HG03460 (cell line): Measurements from ENCODE around the gene C1orf94.
"Not testable (repeated sequence)": the region's sequence is repeated elsewhere in the genome, so short reads cannot be mapped to it uniquely, and the experiment has no call there.

Source experiments
- ATAC-seq: cut with Tn5 transposase; IDR thresholded peaks from one replicate; pipeline ENCODE4 v1.9.1; 2021; ENCODE audit not compliant: unreplicated experiment

The C1orf94 gene

GRCh38 chr1:34163792-34164731, 12.6 kb upstream of the C1orf94 start:
- no peak for ATAC-seq

DNA sequence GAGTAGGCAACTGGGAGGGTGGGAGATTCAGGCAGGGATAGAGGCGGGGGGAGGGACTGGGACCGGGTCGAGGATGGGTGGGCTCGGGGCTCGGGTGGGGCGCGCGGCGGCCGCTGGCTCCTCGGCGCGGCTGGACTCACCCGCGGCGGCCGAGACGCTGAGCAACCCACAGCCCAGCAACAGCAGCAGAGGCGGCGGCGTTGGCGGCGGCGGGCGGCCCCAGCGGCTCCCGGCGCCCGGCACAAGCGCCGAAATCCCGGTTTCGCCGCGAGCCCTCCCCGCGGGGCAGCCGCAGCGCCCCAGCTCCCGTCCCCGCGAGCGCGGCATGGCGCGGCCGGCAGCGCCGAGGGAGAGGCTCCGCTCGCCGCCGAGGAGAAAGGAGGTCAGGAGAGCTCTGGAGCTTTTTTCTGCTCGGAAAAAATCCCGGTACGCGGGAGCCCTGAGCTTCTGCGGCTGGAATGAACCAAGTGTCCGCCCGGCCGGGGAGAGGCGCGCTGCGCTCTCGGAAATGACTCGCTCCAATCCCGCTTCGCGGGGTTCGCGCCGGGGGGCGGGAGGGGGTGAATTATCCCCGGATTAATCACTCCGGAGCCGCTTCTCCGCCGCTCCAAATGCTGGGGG, 11.8 kb upstream of the C1orf94 start, which contains the start of gene CSMD2:
Gene CSMD2, minus strand, starts transcription at position 460 of the 621 bp plus-strand sequence. Its CDS starts 133 bp downstream, at position 327.
- ATAC-seq = no peak

GRCh38 chr1:34165422-34165921, 11.2 kb upstream of the C1orf94 start:
- ATAC-seq = no peak

- no peak for ATAC-seq
These were observed 10.5 kb upstream of the C1orf94 start for GRCh38 chr1:34166191-34166624.

GRCh38 chr1:34166625-34167361, 9.9 kb upstream of the C1orf94 start:
- no peak for ATAC-seq

GRCh38 chr1:34167389-34167788, 9.3 kb upstream of the C1orf94 start:
- ATAC-seq = no peak

- ATAC-seq = no peak
These were observed 963 bp upstream of the C1orf94 start for GRCh38 chr1:34175744-34176143.

- no peak for ATAC-seq
These were observed 1.4 kb downstream of the C1orf94 start for GRCh38 chr1:34178072-34178471.

DNA sequence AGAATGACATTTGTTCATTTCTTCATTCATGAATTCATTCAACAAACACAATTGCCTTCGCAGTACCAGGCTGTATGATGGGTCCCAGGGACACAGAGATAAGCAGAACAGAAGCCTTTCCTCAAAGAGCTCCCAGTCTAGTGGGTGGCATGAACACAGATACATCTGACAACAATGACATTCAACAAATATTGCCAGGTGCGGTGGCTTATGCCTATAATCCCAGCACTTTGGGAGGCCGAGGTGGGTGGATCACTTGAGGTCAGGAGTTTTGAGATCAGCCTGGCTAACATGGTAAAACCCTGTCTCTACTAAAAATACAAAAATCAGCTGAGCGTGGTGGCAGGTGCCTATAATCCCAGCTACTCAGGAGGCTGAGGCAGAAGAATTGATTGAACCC, 6.7 kb downstream of the C1orf94 start:
- ATAC-seq = not testable (repeated sequence)

DNA sequence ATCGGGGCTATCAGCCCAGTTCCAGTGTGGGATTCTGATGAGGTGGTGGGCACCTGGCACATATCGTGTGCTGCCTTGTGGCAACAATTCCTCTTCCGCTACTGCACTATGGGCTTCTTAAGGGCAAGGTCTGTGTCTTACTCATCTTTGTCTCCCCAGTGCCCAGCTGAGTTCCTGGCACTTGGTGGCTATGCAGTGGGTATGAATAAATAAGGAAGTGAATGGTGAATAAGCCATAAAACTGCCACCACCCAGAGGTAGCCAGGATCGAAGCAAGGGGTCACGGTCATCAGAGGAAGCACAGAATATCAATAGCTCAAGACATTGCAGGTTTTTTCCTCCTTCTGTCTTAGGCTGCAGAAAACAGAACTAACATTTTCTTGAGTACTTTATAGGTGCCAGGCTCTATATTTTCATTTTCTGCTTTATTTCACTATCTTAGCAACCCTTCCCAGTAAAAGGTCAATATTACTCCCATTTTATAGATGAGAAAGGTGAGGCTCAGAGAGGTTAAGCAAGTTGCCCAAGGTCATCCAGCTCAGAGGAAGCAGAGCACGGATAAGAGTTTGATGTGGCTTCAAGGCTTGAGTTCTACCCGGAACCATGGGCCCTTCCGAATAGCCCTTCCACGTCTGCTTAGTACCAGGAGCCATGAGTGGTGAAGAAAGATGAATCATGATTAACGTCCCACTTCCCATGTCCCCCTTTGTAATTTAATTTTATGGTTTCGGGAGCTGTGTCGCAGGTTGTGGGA, 10.2 kb downstream of the C1orf94 start:
- no peak for ATAC-seq

DNA sequence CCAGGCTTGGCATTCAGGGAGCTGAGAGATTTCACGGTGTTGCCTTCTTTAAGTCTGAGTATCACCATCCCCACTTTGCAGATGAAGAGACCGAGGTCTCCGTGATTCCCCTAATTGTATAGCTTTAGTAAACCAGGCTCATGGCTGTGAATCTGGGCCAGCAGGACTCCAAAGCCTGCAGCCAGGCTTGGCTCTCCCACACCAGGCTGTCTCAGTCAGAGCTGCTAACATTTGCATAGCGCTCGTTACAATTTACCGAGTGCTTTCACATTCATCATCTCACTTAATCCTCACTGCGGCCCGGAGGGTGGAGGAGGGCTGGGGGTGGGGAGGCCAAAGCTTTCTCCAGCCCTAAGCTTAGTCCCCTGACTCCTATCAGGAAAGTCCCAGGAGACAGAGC, 11.7 kb downstream of the C1orf94 start:
- no peak for ATAC-seq

- no peak for ATAC-seq
These were observed 12.3 kb downstream of the C1orf94 start for GRCh38 chr1:34188985-34189384.

- ATAC-seq = no peak
These were observed 14.0 kb downstream of the C1orf94 start for GRCh38 chr1:34190692-34191091.

DNA sequence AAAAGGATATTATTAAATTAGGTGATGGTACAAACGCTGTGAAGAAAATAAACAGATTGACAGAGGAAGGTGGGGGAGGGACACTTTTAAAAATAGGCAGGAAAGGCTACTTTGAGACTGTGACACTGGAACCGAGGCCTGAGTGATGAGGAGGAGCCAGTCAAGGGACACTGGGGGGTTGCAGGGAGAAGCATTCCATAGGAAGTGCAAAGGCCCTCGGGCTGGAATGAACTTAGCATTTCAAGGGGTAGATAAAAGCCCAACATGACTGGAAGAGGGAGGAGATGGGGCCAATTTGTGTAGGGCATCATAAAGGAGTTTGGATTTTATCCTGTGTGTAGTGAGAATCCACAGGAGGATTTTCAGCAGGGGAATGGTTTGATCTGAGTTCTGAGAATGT, 15.9 kb downstream of the C1orf94 start:
- ATAC-seq = no peak

- ATAC-seq = no peak
These were observed 23.2 kb downstream of the C1orf94 start for GRCh38 chr1:34199927-34200326.

DNA sequence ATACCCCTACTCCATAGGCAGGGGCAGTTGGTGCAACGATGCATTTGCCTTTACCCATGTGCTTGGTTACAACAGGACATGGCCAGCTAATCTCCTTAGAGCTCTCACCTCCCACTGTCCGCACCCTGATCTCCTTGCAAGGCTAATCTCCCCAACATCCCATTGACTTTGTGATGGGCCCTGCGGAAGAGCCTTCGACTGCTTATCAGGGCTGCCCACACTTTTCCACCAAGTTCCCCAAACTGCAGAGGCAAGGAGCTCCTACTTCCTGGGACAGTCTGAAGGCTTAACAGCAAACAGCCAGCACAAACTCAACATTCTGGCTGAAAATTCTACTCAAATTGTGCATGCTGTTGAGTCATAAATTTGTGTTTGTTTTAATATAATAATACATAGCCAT, 36.0 kb downstream of the C1orf94 start:
- ATAC-seq = no peak

GRCh38 chr1:34213956-34214355, 37.2 kb downstream of the C1orf94 start:
- no peak for ATAC-seq

DNA sequence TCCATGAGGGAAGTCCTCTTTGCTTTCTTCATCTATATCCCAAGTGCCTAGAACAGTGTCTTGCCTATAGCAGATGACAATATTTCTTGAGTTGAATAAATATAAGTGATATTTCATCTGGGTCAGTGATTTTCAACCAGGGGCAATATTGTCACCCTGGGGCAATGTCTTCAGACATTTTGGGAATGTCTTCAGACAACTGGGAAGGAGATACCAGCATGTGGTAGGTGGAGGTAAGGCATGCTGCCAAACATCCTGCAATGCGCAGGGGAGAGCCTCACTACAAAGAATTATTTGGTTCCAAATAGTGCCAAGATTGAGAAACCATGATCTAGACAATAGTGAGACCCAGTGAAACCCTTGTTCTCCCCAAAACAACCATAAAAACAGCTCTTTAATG, 54.7 kb downstream of the C1orf94 start:
- no peak for ATAC-seq

DNA sequence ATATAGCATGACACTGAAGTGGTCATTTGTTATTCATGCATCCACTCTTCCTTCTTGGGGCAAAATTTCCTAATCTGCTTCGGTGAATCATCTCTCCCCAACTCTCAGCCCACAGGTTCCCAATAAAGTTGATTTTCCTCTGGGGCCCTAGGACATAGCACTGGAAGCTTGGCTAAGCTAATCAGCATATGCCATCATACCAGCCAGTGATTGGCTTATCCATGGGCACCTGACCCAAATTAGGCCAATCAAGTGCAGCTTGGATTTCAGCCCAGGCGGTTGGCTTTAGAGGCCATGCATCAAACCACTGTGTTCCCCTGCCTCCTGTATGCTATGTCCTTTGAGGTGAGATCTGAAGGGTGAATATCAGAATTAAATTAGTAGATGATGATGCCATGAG, 58.9 kb downstream of the C1orf94 start:
- ATAC-seq = no peak

DNA sequence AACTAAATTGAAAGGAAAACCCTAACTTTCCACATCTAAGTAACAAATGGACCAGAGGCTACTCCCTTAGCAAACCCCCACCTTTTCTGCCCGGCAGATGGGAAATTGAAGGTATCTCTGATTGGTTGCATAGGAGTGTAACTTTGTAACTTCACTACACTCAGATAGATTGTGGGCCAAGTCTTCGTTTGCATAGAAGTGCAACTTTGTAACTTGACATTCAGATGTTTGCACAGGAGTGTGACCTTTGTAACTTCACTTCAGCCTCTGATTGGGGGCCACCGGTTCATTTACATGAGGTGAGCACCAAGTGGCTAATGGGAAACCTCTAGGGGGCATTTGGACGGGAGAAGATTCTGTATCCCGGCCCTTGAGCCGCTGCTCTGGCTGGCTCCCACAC, 59.4 kb downstream of the C1orf94 start:
- ATAC-seq = no peak
